ENCODE measurements around the gene ITGA11. TPM values are rescaled to one million over a fixed set of nuclear protein-coding genes. Genes with fewer than 3 reads are reported as not detected.

The ITGA11 gene
- total and polyA plus RNA-seq, 2 of the 4 experiments (the other 2 are of a cell fraction), result 4.1 to 6.6 TPM

- Histone ChIP-seq H3K9me3 (ENCODE audit: control insufficient read depth, insufficient read depth, low read length) (no peaks in the 10 kb centered on the region), H3K4me3 (ENCODE audit: insufficient read depth, low read depth, low read length) (no peak overlapping the region), H2BK5ac (ENCODE audit: low read depth, low read length, poor library complexity, severe bottlenecking) (no peak overlapping the region), H3K4me1 (ENCODE audit: control insufficient read depth, insufficient read depth, low read length) (peaks cover 4% of the 10 kb centered on the region; the same call in 1 of the 2 replicates), H3K9me1 (ENCODE audit: insufficient read depth, low read length) (peaks cover 16% of the 10 kb centered on the region), H3K4ac (ENCODE audit: low read depth, low read length) (no peak overlapping the region), H4K8ac (ENCODE audit: low read depth in 2 of 2, low read length in 2 of 2) (no peak overlapping the region), H3K4me2 (ENCODE audit: low read depth, low read length) (no peak overlapping the region), H3K27ac (ENCODE audit: insufficient read depth, low read length) (no peak overlapping the region), H3K18ac (ENCODE audit: low read depth, low read length) (no peak overlapping the region), H3K23ac (ENCODE audit: low read depth, low read length) (no peak overlapping the region), H3K36me3 (ENCODE audit: control insufficient read depth, insufficient read depth, low read length) (no peaks in the 10 kb centered on the region), H2AK9ac (replicated peaks; ENCODE audit: low read depth, low read length, poor library complexity) (no peak overlapping the region), H2AFZ (replicated peaks; ENCODE audit: low read length, poor library complexity) (no peak overlapping the region), H2BK20ac (ENCODE audit: low read depth, low read length) (no peak overlapping the region), H4K20me1 (ENCODE audit: insufficient read depth, low read length) (no peaks in the 10 kb centered on the region), H3K56ac (ENCODE audit: extremely low read depth, insufficient read depth, low read length) (no peak overlapping the region), H3K79me1 (ENCODE audit: low read depth in 1 of 2, low read length in 2 of 2) (peaks cover 0 to 6% of the 10 kb centered on the region in 2 experiments; a peak in 1 of 4 replicates), H3K27me3 (ENCODE audit: control insufficient read depth, insufficient read depth, low read length) (no peaks in the 10 kb centered on the region), H4K91ac (ENCODE audit: insufficient read depth, low read depth, low read length) (no peak overlapping the region), H2BK15ac (ENCODE audit: low read depth, low read length) (no peak overlapping the region), H3K14ac (replicated peaks; ENCODE audit: low read depth, low read length) (peak overlapping the region; percentile 14; the same call in 1 of the 2 replicates), H2AK5ac (ENCODE audit: low read depth, low read length) (no peak overlapping the region), H4K5ac (ENCODE audit: low read depth, low read length) (no peak overlapping the region), H2BK120ac (ENCODE audit: low read depth, low read length) (no peak overlapping the region), H3K9ac (ENCODE audit: low read depth, low read length) (no peak overlapping the region)
- ATAC-seq (ENCODE audit: low read depth) (no peak), DNase-seq (no peak)
- no peak for TF ChIP-seq RAD21 (IDR thresholded peaks at IDR 0.05; ENCODE audit: low read length)
- no peak for TF ChIP-seq MAFK (IDR thresholded peaks at IDR 0.05; ENCODE audit: low read depth, low read length)
- no peak for TF ChIP-seq CHD1 (IDR thresholded peaks at IDR 0.05; ENCODE audit: low read depth, low read length)
- TF ChIP-seq BHLHE40 (IDR thresholded peaks at IDR 0.05; ENCODE audit: low read depth, low read length), result no peak
- TF ChIP-seq MAZ (IDR thresholded peaks at IDR 0.05; ENCODE audit: borderline replicate concordance, low read depth, low read length), result no peak
- POLR2A ChIA-PET (ENCODE audit: unreplicated experiment), result no interaction called here
- no TSS peak for BruUV-seq (replicated peaks)
- CTCF ChIA-PET, result no interaction called here
- dilution Hi-C loops (cut with HindIII; ENCODE audit: low sequenced_read_pairs, unreplicated experiment) (no loop called here), in situ Hi-C loops (cut with MboI; ENCODE audit: low sequenced_read_pairs) (no loop called here), intact Hi-C loops (cut with micrococcal nuclease) (no loop called here)
- WGBS, 2 experiments (ENCODE audit: extremely low coverage in 2 of 2, insufficient read length in 1 of 2), result no CpG with 5 or more reads among the region's 2 CpGs
These were observed 57.7 kb downstream of the ITGA11 start for GRCh38 chr15:68374168-68374745.

All from IMR-90 (cell line).